Measurements from ENCODE around the gene BTBD18. TPM values are rescaled to one million over a fixed set of nuclear protein-coding genes. Genes with fewer than 3 reads are reported as not detected.

BTBD18 gene
- total RNA-seq, 1 donor from 2014 or later, result not detected

DNA sequence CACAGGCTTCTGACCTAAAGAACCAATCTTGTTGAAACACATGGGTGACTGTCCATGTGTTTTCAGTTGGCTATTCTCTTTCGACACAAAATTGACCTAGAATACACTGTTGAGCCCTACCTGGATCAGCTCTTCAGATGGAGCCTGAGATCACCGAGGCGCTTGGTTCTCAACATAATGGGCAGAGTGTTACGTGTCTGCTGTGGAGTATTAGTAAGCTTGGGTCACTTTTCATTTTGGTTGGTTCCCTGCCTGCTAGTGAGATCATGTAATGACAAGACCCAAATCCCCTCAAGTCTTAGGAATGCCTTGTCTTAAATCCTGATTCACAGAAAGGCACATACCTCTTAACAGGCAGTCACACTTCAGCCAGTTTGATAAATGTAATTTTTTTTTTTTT lies 48.3 kb downstream of the BTBD18 start:
- Mint-ChIP-seq H3K4me1 (peaks cover 4% of the 10 kb centered on the region), H3K27ac (ENCODE audit: unreplicated experiment) (no peak overlapping the region), H3K9me3 (no peaks in the 10 kb centered on the region), H3K36me3 (ENCODE audit: low read depth) (peaks cover 3% of the 10 kb centered on the region), H3K4me3 (no peak overlapping the region), H3K27me3 (ENCODE audit: low read depth) (no peaks in the 10 kb centered on the region)
- TF ChIP-seq, protein P1, sequence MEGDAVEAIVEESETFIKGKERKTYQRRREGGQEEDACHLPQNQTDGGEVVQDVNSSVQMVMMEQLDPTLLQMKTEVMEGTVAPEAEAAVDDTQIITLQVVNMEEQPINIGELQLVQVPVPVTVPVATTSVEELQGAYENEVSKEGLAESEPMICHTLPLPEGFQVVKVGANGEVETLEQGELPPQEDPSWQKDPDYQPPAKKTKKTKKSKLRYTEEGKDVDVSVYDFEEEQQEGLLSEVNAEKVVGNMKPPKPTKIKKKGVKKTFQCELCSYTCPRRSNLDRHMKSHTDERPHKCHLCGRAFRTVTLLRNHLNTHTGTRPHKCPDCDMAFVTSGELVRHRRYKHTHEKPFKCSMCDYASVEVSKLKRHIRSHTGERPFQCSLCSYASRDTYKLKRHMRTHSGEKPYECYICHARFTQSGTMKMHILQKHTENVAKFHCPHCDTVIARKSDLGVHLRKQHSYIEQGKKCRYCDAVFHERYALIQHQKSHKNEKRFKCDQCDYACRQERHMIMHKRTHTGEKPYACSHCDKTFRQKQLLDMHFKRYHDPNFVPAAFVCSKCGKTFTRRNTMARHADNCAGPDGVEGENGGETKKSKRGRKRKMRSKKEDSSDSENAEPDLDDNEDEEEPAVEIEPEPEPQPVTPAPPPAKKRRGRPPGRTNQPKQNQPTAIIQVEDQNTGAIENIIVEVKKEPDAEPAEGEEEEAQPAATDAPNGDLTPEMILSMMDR (conservative IDR thresholded peaks at IDR 0.05), result no peak
- no peak for DNase-seq (ENCODE audit: low read depth, low spot score)

DNA sequence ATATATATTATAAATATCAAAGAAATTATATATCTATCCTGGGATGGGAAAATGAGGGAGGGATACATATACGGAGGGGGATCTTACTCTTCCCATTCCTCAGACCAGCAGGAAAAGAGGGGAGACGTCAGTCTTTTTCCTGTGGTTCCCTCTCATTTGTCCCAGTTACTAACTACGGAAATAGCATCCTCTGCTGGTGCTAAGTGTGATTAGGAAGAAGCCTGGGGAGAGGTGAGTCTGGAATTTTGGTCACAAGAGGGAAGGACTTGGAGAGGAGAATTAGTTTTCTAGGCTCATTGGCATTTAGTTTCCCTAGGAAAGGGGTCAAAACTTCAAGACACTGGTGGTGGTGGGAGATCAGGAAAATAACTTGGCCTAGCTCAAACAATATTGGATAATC lies 51.2 kb downstream of the BTBD18 start:
- Mint-ChIP-seq H3K27ac (ENCODE audit: unreplicated experiment) (no peak overlapping the region), H3K36me3 (ENCODE audit: low read depth) (peaks cover 3% of the 10 kb centered on the region)

DNA sequence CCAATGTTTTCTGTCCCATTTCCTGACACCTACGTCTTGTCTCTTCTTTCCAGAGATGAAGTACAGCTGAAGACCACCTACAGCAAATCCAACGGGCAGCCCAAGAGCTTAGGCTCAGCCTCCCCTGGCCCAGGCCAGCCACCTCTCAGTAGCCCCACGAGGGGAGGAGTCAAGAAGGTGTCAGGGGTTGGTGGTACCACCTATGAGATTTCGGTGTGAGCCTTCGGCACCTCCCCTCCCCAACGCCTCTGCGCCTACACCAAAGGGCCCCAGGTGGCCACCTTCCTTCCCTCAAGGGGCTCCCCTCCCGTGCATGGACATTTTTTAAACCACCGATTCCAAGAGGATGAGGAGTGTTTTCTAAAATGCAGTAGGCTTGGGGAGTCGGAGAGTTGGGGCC lies 51.8 kb downstream of the BTBD18 start:
- Mint-ChIP-seq H3K27me3 (ENCODE audit: low read depth) (no peaks in the 10 kb centered on the region), H3K36me3 (ENCODE audit: low read depth) (peaks cover 3% of the 10 kb centered on the region), H3K9me3 (no peaks in the 10 kb centered on the region), H3K27ac (ENCODE audit: unreplicated experiment) (no peak overlapping the region), H3K4me3 (no peak overlapping the region), H3K4me1 (peaks cover 1% of the 10 kb centered on the region)
- no peak for DNase-seq (ENCODE audit: low read depth, low spot score)
- TF ChIP-seq, protein P1 (conservative IDR thresholded peaks at IDR 0.05), result no peak

More for the DNA sequence above, 51.2 kb downstream of the BTBD18 start:
- TF ChIP-seq, protein P1 (conservative IDR thresholded peaks at IDR 0.05), result no peak
- H3K9me3 Mint-ChIP-seq, result no peaks in the 10 kb centered on the region
- DNase-seq (ENCODE audit: low read depth, low spot score), result no peak
- no peaks in the 10 kb centered on the region for H3K27me3 Mint-ChIP-seq (ENCODE audit: low read depth)
- peaks cover 4% of the 10 kb centered on the region for H3K4me1 Mint-ChIP-seq
- H3K4me3 Mint-ChIP-seq, result no peak overlapping the region

DNA sequence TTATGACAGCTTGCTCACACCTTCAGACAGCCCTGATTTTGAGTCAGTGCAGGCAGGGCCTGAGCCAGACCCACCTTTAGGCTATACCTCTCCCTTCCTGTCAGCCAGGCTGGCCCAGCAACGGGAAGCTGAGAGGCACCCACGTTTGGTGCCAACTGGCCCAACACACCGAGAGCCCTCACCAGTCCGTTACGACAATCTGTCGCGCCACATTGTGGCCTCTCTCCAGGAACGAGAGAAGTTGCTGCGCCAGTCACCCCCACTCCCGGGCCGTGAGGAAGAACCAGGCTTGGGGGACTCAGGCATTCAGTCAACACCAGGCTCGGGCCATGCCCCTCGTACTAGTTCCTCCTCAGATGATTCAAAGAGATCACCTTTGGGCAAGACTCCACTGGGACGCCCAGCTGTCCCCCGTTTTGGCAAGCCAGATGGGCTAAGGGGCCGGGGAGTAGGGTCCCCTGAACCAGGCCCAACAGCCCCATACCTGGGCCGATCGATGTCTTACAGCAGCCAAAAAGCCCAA lies 52.7 kb downstream of the BTBD18 start:
- Mint-ChIP-seq H3K9me3 (no peaks in the 10 kb centered on the region), H3K27ac (ENCODE audit: unreplicated experiment) (no peak overlapping the region), H3K36me3 (ENCODE audit: low read depth) (peaks cover 3% of the 10 kb centered on the region), H3K4me1 (no peaks in the 10 kb centered on the region), H3K27me3 (ENCODE audit: low read depth) (no peaks in the 10 kb centered on the region), H3K4me3 (no peak overlapping the region)
- TF ChIP-seq, protein P1 (conservative IDR thresholded peaks at IDR 0.05), result no peak
- DNase-seq (ENCODE audit: low read depth, low spot score), result no peak

Other genes with a start within 250 kb of the BTBD18 start
- 4.5 and 4.7 TPM in 2 replicates for gene SLC43A1, start 236.1 kb downstream of the BTBD18 start, total RNA-seq
- 103 and 108 TPM in 2 replicates for gene TIMM10, start 221.1 kb downstream of the BTBD18 start, total RNA-seq
- not detected in 2 replicates for gene SMTNL1, start 214.2 kb downstream of the BTBD18 start, total RNA-seq
- 66.0 and 68.7 TPM in 2 replicates for gene UBE2L6, start 184.1 kb downstream of the BTBD18 start, total RNA-seq
- 28.0 and 31.7 TPM in 2 replicates for gene SERPING1, start 154.1 kb downstream of the BTBD18 start, total RNA-seq
- 0.37 and 0.55 TPM in 2 replicates for gene YPEL4, start 101.9 kb downstream of the BTBD18 start, total RNA-seq
- gene CLP1, start 94.1 kb downstream of the BTBD18 start, total RNA-seq, result 23.8 and 25.7 TPM in 2 replicates
- 42.7 and 50.1 TPM in 2 replicates for gene ZDHHC5, start 83.7 kb downstream of the BTBD18 start, total RNA-seq
- 24.1 and 24.7 TPM in 2 replicates for gene MED19, start 39.6 kb downstream of the BTBD18 start, total RNA-seq
- 78.3 TPM in 2 replicates for gene TMX2, start 39.2 kb downstream of the BTBD18 start, total RNA-seq
- gene SELENOH, start 10.3 kb downstream of the BTBD18 start, total RNA-seq, result 208 and 212 TPM in 2 replicates
- 144 TPM in 2 replicates for gene CTNND1, start 10.0 kb upstream of the BTBD18 start, total RNA-seq

Measured in neural crest cell (in vitro differentiated cells).